Right atrium auricular region (tissue), 2 donors: ENCODE measurements around the gene CDK5RAP2. TPM values are rescaled to one million over a fixed set of nuclear protein-coding genes. Genes with fewer than 3 reads are reported as not detected.

Experiments
- DNase-seq: peaks from one replicate; pipeline ENCODE4 v3.0.0-alpha.2; 2019; ENCODE audit warnings: low spot score
- H3K27ac ChIP-seq, 2 donors: fragments of 200-600 bp; sonication (generic); 1 replicate in 1 of 2; 2 replicates in 1 of 2; pipeline ENCODE4 v1.5.1; 2016 to 2019
- H3K27me3 ChIP-seq, 2 donors: fragments of 200-600 bp; sonication (generic); one replicate each; pipeline versions ENCODE4 v1.5.1 to v1.6.0; 2017 to 2019
- H3K36me3 ChIP-seq: fragments of 200-600 bp; sonication (generic); one replicate; pipeline ENCODE4 v1.5.1; 2016
- H3K4me1 ChIP-seq, 2 donors: fragments of 200-600 bp; sonication (generic); one replicate each; pipeline versions ENCODE4 v1.5.1 to v1.6.0; 2017 to 2019
- H3K4me3 ChIP-seq, 2 donors: fragments of 200-600 bp; sonication (generic); 1 replicate in 1 of 2; 2 replicates in 1 of 2; pipeline ENCODE4 v1.5.1; 2017 to 2019; ENCODE audit warnings: mild to moderate bottlenecking in 1 of 2, moderate library complexity in 1 of 2
- H3K9me3 ChIP-seq, 2 donors: fragments of 200-600 bp; sonication (generic); one replicate each; pipeline ENCODE4 v1.5.1; 2019
- CTCF ChIP-seq, 2 donors: fragments of 200-600 bp; sonication (generic); IDR thresholded peaks; one replicate each; pipeline ENCODE4 v1.5.1; 2019; ENCODE audit warnings: antibody characterized with exemption in 2 of 2
- total RNA-seq, 2 donors: library from RNA; depleted of rRNA; stranded (reverse); fragments of >200 nt; gene quantifications; one replicate each; pipeline ENCODE4 v1.1.0, GENCODE V29; 2016

Gene CDK5RAP2
- total RNA-seq, 2 donors from 2014 or later: 36.7 to 40.4 TPM

GRCh38 chr9:120344230-120344629 is 235.7 kb downstream of the CDK5RAP2 start:
- H3K27ac ChIP-seq: no peak overlapping the region
- H3K36me3 ChIP-seq: no peaks in the 10 kb centered on the region
- peaks cover 0 to 5% of the 10 kb centered on the region in 2 donors for H3K4me1 ChIP-seq
- TF ChIP-seq CTCF (IDR thresholded peaks at IDR 0.05): no peak
- no peaks in the 10 kb centered on the region for H3K27me3 ChIP-seq
- H3K9me3 ChIP-seq: no peaks in the 10 kb centered on the region
- DNase-seq: no peak
- H3K4me3 ChIP-seq: no peak overlapping the region

DNA sequence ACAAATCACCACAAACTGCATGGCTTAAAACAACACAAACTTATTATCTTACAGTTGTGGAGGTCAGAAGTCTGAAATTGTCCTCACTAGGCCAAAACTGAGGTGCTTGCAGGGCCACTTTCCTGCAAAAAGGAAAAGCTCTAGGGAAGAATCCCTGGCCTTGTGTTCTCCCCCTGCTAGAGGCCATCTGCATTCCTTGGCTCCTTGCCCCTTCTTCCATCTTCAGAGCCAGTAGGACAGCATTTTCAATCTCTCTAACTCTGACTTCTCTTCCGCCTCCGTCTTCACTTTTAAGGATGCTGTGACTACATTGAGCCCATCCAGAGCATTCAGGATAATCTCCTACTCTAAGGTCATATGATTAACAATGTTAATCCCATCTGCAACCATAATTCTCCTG is 236.6 kb downstream of the CDK5RAP2 start:
- Histone ChIP-seq H3K27ac (no peak overlapping the region), H3K4me1 (no peaks in the 10 kb centered on the region), H3K4me3 (no peak overlapping the region), H3K36me3 (no peaks in the 10 kb centered on the region), H3K9me3 (no peaks in the 10 kb centered on the region), H3K27me3 (no peaks in the 10 kb centered on the region)
- DNase-seq: no peak
- no peak for TF ChIP-seq CTCF (IDR thresholded peaks at IDR 0.05)

Other genes with a start within 250 kb of the CDK5RAP2 start
- 10 to 100 TPM; 15.3 to 23.8 TPM for gene MEGF9, start 134.3 kb upstream of the CDK5RAP2 start, total RNA-seq
- gene FBXW2, start 213.2 kb upstream of the CDK5RAP2 start, total RNA-seq: 10 to 100 TPM; 22.2 to 31.5 TPM